ENCODE data around the gene C3orf80. TPM values are rescaled to one million over a fixed set of nuclear protein-coding genes. Genes with fewer than 3 reads are reported as not detected.

The C3orf80 gene
- total and polyA plus RNA-seq, 3 donors from 2014 or later = 0.63 to 2.8 (median 2.0) TPM

DNA sequence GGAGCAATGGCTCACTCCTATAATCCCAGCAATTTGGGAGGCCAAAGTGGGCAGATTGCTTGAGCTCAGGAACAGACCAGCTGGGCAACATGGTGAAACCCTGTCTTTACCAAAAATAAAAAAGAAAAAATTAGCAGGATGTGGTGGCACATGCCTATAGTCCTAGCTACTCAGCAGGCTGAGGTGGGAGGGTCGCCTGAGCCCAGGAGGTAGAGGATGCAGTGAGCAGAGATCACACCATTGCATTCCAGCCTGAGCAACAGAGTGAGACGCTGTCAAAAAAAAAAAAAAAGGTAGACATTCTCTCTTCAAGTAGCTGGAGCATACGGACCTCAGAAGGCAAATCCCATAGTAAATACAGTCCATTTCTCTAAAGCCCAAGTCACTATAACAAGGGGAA, 7.1 kb upstream of the C3orf80 start:
- intact Hi-C loops (cut with DNase I; ENCODE audit: low total_unique reads) = no loop called here
- WGBS, 2 donors = 51 to 70% methylated on average over 3 of the region's 3 CpGs

DNA sequence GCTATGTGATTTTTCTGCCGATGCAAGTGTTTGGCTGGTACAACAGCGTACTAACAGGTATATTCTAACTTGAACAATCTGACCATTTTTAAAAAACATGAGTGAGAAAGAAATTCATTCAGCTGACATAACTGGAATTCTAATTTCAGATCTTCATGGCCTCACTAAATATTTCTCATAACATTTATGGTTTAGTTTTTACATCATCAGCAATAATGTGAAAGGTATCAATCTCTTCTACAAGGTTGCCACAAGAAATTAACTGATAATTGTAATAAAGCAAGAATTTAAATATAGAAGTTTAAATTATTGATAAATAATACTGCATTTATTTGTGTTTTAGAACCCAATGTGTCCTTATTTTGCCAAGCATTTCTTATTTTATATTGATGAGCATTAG, 5.2 kb upstream of the C3orf80 start:
- H3K36me3 ChIP-seq (ENCODE audit: low read depth, missing control alignments) = no peaks in the 10 kb centered on the region
- no peak for DNase-seq
- intact Hi-C loops (cut with DNase I; ENCODE audit: low total_unique reads) = no loop called here

More for the DNA sequence above, 7.1 kb upstream of the C3orf80 start:
- no peak for DNase-seq
- H3K27ac ChIP-seq = no peak overlapping the region
- H3K27me3 ChIP-seq = no peaks in the 10 kb centered on the region
- TF ChIP-seq, protein P1, sequence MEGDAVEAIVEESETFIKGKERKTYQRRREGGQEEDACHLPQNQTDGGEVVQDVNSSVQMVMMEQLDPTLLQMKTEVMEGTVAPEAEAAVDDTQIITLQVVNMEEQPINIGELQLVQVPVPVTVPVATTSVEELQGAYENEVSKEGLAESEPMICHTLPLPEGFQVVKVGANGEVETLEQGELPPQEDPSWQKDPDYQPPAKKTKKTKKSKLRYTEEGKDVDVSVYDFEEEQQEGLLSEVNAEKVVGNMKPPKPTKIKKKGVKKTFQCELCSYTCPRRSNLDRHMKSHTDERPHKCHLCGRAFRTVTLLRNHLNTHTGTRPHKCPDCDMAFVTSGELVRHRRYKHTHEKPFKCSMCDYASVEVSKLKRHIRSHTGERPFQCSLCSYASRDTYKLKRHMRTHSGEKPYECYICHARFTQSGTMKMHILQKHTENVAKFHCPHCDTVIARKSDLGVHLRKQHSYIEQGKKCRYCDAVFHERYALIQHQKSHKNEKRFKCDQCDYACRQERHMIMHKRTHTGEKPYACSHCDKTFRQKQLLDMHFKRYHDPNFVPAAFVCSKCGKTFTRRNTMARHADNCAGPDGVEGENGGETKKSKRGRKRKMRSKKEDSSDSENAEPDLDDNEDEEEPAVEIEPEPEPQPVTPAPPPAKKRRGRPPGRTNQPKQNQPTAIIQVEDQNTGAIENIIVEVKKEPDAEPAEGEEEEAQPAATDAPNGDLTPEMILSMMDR (IDR thresholded peaks at IDR 0.05) = no peak
- no peak for TF ChIP-seq POLR2A (IDR thresholded peaks at IDR 0.05)
- no peaks in the 10 kb centered on the region for H3K9me3 ChIP-seq
- no peaks in the 10 kb centered on the region for H3K4me1 ChIP-seq
- H3K36me3 ChIP-seq (ENCODE audit: low read depth, missing control alignments) = no peaks in the 10 kb centered on the region
- no peak overlapping the region for H3K4me3 ChIP-seq

DNA sequence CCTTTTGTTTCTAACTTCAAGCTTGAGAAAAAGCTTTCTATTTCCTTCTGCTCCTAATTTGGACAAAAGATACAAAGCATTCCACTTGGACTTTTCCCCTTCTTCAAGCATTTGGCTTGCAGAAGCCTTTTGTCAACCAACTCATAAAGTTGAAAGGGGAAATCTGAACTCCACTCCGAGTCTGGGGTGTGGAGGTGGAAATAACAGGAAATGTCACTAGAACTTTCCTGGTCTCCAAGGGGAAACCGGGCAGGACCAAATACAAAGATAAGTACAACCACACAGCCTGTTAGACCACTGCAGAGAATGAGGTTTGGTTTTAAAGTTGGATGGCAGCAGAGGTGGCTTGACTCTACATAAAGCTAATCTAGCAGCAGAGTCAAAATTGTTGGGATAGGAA, 4.2 kb upstream of the C3orf80 start:
- no peak for DNase-seq
- Histone ChIP-seq H3K4me3 (no peak overlapping the region), H3K9me3 (no peaks in the 10 kb centered on the region), H3K4me1 (peaks cover under 1% of the 10 kb centered on the region), H3K27ac (no peak overlapping the region), H3K27me3 (no peaks in the 10 kb centered on the region), H3K36me3 (ENCODE audit: low read depth, missing control alignments) (no peaks in the 10 kb centered on the region)
- intact Hi-C loops (cut with DNase I; ENCODE audit: low total_unique reads) = no loop called here
- no peak for TF ChIP-seq POLR2A (IDR thresholded peaks at IDR 0.05)
- TF ChIP-seq, protein P1 (IDR thresholded peaks at IDR 0.05) = no peak
- WGBS, 2 donors = 43 to 64% methylated on average over 2 of the region's 2 CpGs

More for the DNA sequence above, 5.2 kb upstream of the C3orf80 start:
- no peaks in the 10 kb centered on the region for H3K27me3 ChIP-seq
- no peaks in the 10 kb centered on the region for H3K9me3 ChIP-seq
- no peak overlapping the region for H3K27ac ChIP-seq
- 96 to 99% methylated on average over 2 of the region's 2 CpGs for WGBS, 2 donors
- no peaks in the 10 kb centered on the region for H3K4me1 ChIP-seq
- TF ChIP-seq, protein P1 (IDR thresholded peaks at IDR 0.05) = no peak
- no peak for TF ChIP-seq POLR2A (IDR thresholded peaks at IDR 0.05)
- no peak overlapping the region for H3K4me3 ChIP-seq

DNA sequence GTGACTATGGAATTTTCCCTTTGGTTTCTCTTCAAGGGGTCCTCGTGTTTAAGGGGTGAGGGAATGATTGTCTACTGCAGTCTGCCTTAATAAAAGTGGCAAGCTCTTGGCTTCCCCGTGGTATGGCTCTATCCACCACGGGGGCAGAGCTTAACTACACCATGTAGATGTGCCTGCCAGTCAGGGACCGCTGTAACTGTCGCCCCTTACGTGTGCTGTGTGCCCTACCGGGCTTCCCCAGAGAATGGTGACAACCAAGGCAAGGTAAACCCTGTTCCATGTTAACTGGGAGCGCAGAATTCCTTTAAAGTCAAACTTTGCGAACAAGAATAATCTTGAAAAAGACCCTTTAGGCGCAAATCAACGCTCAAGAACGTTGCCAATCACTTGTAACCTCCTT, 966 bp upstream of the C3orf80 start:
- peaks cover 8% of the 10 kb centered on the region for H3K4me1 ChIP-seq
- H3K36me3 ChIP-seq (ENCODE audit: low read depth, missing control alignments) = no peaks in the 10 kb centered on the region
- no peaks in the 10 kb centered on the region for H3K9me3 ChIP-seq
- 30 to 36% methylated on average over 12 of the region's 12 CpGs for WGBS, 2 donors
- intact Hi-C loops (cut with DNase I; ENCODE audit: low total_unique reads) = no loop called here
- no peak for DNase-seq
- no peak for TF ChIP-seq POLR2A (IDR thresholded peaks at IDR 0.05)
- TF ChIP-seq, protein P1 (IDR thresholded peaks at IDR 0.05) = no peak
- peak overlapping the region; percentile 54 to 60 for H3K4me3 ChIP-seq
- H3K27ac ChIP-seq = no peak overlapping the region
- H3K27me3 ChIP-seq = no peaks in the 10 kb centered on the region

DNA sequence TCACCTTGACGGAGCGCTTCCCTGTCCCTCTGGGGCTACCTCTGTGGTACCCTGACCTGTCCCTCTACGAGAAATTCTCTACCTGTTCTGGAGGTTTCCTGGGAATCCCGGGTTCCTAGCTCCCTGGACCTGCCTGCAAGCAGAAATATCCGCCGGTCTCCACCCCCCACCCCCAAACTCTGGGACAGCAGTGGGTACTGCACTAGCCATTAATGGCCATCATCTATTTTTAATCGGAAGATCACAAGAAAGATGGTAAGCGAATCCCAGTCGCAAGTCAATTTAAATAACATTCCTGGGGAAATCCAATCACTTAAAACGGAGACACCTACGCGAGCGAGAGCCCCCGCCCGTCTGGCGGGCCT, 429 bp upstream of the C3orf80 start:
- Histone ChIP-seq H3K4me3 (peak overlapping the region; percentile 54 to 60), H3K27me3 (no peaks in the 10 kb centered on the region), H3K9me3 (no peaks in the 10 kb centered on the region), H3K27ac (no peak overlapping the region), H3K4me1 (peaks cover 8% of the 10 kb centered on the region), H3K36me3 (ENCODE audit: low read depth, missing control alignments) (no peaks in the 10 kb centered on the region)
- DNase-seq = no peak
- intact Hi-C loops (cut with DNase I; ENCODE audit: low total_unique reads) = no loop called here
- 9 to 13% methylated on average over 14 to 16 of the region's 16 CpGs for WGBS, 2 donors
- no peak for TF ChIP-seq POLR2A (IDR thresholded peaks at IDR 0.05)
- TF ChIP-seq, protein P1 (IDR thresholded peaks at IDR 0.05) = no peak
